ENCODE results near the gene DTNBP1.

DNA sequence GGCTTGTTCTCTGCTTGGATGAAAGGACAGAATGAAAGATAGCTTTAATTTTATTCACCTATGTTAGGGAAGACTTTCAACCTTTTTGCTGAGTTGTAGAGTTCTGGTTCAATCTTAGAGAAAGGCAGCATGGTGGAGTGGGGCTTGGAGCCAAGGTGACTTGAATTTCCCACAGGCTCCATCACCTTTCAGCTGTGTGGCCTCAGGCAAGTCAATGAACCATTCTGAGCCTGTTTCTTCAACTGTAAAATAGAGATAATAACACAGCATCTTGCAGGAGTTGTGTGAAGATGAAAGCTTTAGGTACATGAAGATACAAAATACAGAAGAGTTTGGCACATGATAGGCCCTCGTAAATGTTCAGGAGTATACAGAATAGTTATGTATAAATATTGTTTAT lies 19.1 kb upstream of the DTNBP1 start:
- TF ChIP-seq SOX5 (CRISPR knock-in tag; IDR thresholded peaks at IDR 0.05; ENCODE audit: borderline replicate concordance) (no peak), ZNF546 (CRISPR knock-in tag; conservative IDR thresholded peaks at IDR 0.05) (no peak), MAFK (conservative IDR thresholded peaks at IDR 0.05 in 1 of 2, IDR thresholded peaks at IDR 0.05 in 1 of 2; ENCODE audit: low read length in 2 of 2) (no peak)
- TF ChIP-seq, protein P1, sequence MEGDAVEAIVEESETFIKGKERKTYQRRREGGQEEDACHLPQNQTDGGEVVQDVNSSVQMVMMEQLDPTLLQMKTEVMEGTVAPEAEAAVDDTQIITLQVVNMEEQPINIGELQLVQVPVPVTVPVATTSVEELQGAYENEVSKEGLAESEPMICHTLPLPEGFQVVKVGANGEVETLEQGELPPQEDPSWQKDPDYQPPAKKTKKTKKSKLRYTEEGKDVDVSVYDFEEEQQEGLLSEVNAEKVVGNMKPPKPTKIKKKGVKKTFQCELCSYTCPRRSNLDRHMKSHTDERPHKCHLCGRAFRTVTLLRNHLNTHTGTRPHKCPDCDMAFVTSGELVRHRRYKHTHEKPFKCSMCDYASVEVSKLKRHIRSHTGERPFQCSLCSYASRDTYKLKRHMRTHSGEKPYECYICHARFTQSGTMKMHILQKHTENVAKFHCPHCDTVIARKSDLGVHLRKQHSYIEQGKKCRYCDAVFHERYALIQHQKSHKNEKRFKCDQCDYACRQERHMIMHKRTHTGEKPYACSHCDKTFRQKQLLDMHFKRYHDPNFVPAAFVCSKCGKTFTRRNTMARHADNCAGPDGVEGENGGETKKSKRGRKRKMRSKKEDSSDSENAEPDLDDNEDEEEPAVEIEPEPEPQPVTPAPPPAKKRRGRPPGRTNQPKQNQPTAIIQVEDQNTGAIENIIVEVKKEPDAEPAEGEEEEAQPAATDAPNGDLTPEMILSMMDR (CRISPR knock-in tag; IDR thresholded peaks at IDR 0.05) = no peak

All from HepG2 (cell line).